ENCODE results near the gene GAPDH.
"Not testable (repeated sequence)": the region's sequence is repeated elsewhere in the genome, so short reads cannot be mapped to it uniquely, and the experiment has no call there.

The GAPDH gene

DNA sequence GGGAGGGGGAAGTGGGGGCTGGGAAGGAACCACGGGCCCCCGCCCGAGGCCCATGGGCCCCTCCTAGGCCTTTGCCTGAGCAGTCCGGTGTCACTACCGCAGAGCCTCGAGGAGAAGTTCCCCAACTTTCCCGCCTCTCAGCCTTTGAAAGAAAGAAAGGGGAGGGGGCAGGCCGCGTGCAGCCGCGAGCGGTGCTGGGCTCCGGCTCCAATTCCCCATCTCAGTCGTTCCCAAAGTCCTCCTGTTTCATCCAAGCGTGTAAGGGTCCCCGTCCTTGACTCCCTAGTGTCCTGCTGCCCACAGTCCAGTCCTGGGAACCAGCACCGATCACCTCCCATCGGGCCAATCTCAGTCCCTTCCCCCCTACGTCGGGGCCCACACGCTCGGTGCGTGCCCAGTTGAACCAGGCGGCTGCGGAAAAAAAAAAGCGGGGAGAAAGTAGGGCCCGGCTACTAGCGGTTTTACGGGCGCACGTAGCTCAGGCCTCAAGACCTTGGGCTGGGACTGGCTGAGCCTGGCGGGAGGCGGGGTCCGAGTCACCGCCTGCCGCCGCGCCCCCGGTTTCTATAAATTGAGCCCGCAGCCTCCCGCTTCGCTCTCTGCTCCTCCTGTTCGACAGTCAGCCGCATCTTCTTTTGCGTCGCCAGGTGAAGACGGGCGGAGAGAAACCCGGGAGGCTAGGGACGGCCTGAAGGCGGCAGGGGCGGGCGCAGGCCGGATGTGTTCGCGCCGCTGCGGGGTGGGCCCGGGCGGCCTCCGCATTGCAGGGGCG lies at the start of gene GAPDH:
Gene GAPDH, plus strand, starts transcription at position 595 of the 772 bp plus-strand sequence. CDS start 316 bp downstream, outside the sequence.
- Histone ChIP-seq H3K9ac (ENCODE audit: low read length) (peak within 1 kb of the TSS; percentile 98), H3K36me3 (ENCODE audit: control insufficient read depth, insufficient read depth, low read length) (peaks cover 76% of the 10 kb centered on the region), H3K27ac (ENCODE audit: low read depth, low read length) (peak within 1 kb of the TSS; percentile 94), H3K27me3 (ENCODE audit: control insufficient read depth, insufficient read depth, low read length) (no peaks in the 10 kb centered on the region), H3K4me3 (ENCODE audit: low read depth, low read length) (peak within 1 kb of the TSS; percentile 98), H3K4me1 (ENCODE audit: control insufficient read depth, insufficient read depth, low read length) (peaks cover 20% of the 10 kb centered on the region), H3K9me3 (ENCODE audit: control insufficient read depth, insufficient read depth, low read depth, low read length) (no peaks in the 10 kb centered on the region)

DNA sequence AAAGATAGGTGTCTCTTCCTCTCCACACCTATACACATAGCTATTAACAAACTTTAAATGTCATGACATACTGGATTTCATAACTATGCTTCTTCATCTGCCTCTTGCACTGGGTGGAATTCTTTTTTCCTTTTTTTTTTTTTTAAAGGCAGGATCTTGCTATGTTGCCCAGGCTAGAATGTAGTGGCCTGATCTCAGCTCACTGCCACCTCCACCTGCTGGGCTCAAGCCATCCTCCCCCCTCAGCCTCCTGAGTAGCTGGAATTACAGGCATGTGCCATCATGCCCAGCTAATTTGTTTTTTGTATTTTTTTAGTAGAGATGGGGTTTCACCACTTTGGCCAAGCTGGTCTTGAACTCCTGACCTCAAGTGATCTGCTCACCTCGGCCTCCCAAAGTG lies 46.1 kb upstream of the GAPDH start:
- Histone ChIP-seq H3K36me3 (ENCODE audit: control insufficient read depth, insufficient read depth, low read length) (peaks cover 9% of the 10 kb centered on the region), H3K4me1 (ENCODE audit: control insufficient read depth, insufficient read depth, low read length) (peaks cover 3% of the 10 kb centered on the region; the same call in 1 of the 2 replicates), H3K4me3 (ENCODE audit: low read depth, low read length) (no peak overlapping the region), H3K27me3 (ENCODE audit: control insufficient read depth, insufficient read depth, low read length) (no peaks in the 10 kb centered on the region), H3K9ac (ENCODE audit: low read length) (no peak overlapping the region), H3K27ac (ENCODE audit: low read depth, low read length) (no peak overlapping the region), H3K9me3 (ENCODE audit: control insufficient read depth, insufficient read depth, low read depth, low read length) (no peaks in the 10 kb centered on the region)

DNA sequence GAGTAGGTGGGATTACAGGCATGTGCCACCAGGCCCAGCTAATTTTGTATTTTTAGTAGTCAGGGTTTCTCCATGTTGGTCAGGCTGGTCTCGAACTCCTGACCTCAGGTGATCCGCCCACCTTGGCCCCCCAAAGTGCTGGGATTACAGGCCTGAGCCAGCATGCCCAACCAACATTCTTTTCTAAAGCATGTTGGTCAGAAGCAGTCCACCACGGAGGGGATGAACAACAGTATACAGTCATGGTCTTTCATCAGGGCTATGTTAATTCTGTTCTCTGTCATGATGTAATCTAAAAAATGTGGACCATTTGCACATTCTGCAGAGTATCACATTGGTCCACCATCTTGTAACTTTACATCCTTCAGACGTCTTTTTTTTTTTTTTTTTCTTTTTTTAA lies 44.9 kb upstream of the GAPDH start:
- H3K27ac ChIP-seq (ENCODE audit: low read depth, low read length), result no peak overlapping the region
- H3K4me3 ChIP-seq (ENCODE audit: low read depth, low read length), result no peak overlapping the region
- H3K36me3 ChIP-seq (ENCODE audit: control insufficient read depth, insufficient read depth, low read length), result peaks cover 9% of the 10 kb centered on the region
- no peaks in the 10 kb centered on the region for H3K9me3 ChIP-seq (ENCODE audit: control insufficient read depth, insufficient read depth, low read depth, low read length)
- peaks cover 3% of the 10 kb centered on the region; the same call in 1 of the 2 replicates for H3K4me1 ChIP-seq (ENCODE audit: control insufficient read depth, insufficient read depth, low read length)
- no peaks in the 10 kb centered on the region for H3K27me3 ChIP-seq (ENCODE audit: control insufficient read depth, insufficient read depth, low read length)
- no peak overlapping the region for H3K9ac ChIP-seq (ENCODE audit: low read length)

DNA sequence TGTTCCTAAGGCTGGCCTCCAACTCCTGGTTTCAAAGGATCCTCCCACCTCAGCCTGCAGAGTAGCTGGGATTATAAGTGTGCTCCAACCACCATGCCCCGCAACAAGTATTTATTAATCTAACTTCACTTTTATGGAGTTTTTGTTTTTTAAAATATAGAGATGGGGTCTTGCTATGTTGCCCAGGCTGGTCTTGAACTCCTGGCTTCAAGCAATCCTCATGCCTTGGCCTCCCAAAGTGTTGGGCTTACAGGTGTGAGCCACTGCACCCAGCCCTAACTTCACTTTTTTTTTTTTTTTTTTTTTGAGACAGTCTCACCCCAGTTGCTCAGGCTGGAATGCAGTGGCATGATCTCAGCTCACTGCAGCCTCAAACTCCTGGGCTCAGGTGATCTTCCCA lies 43.6 kb upstream of the GAPDH start:
- not testable (repeated sequence) for H3K4me1 ChIP-seq (ENCODE audit: control insufficient read depth, insufficient read depth, low read length); H3K27me3 ChIP-seq (ENCODE audit: control insufficient read depth, insufficient read depth, low read length); H3K4me3 ChIP-seq (ENCODE audit: low read depth, low read length); H3K9ac ChIP-seq (ENCODE audit: low read length); H3K27ac ChIP-seq (ENCODE audit: low read depth, low read length); H3K9me3 ChIP-seq (ENCODE audit: control insufficient read depth, insufficient read depth, low read depth, low read length)
- peaks cover 18% of the 10 kb centered on the region for H3K36me3 ChIP-seq (ENCODE audit: control insufficient read depth, insufficient read depth, low read length)

DNA sequence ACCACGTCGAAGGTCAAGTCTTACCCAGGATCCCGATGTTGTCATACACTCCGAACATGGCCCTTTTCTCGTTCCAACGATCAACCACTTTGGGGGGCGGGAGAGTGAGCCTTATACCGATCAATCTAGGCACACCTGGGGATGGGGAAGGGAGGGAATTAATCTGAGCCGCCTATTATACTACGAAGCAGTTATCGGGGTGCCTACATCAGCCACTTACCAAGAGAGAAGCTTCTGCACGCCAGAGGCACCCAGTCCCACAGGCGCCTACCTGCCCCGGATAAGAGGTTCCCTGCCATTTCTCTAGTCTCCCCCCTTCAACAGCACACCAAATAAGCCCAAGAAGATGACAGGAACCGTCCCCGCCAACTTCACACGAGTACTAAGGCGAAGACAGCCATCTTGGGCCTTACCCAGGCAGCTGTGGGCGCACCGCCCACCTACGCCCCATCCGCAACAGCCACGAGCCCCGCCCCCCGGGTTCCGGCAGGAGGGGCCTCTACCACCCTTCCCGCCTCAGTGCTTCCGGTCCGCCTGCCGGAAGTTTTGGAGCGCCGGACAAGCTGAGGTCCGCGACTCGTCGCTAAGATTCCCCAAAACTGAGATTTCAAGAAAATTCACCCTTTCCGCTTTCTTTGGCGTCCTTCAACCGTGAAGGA lies 41.4 kb upstream of the GAPDH start, which contains the start of gene MRPL51:
Gene MRPL51, minus strand, starts transcription at position 425 of the 659 bp plus-strand sequence. Its CDS starts 126 bp downstream, at position 299.
- H3K4me1 ChIP-seq (ENCODE audit: control insufficient read depth, insufficient read depth, low read length), result peaks cover 10% of the 10 kb centered on the region
- peak within 1 kb of the TSS; percentile 72; the same call in 1 of the 2 replicates for H3K27ac ChIP-seq (ENCODE audit: low read depth, low read length)
- H3K27me3 ChIP-seq (ENCODE audit: control insufficient read depth, insufficient read depth, low read length), result no peaks in the 10 kb centered on the region
- H3K9me3 ChIP-seq (ENCODE audit: control insufficient read depth, insufficient read depth, low read depth, low read length), result no peaks in the 10 kb centered on the region
- peaks cover 36% of the 10 kb centered on the region for H3K36me3 ChIP-seq (ENCODE audit: control insufficient read depth, insufficient read depth, low read length)
- H3K9ac ChIP-seq (ENCODE audit: low read length), result peak within 1 kb of the TSS; percentile 89
- peak within 1 kb of the TSS; percentile 88 for H3K4me3 ChIP-seq (ENCODE audit: low read depth, low read length)

DNA sequence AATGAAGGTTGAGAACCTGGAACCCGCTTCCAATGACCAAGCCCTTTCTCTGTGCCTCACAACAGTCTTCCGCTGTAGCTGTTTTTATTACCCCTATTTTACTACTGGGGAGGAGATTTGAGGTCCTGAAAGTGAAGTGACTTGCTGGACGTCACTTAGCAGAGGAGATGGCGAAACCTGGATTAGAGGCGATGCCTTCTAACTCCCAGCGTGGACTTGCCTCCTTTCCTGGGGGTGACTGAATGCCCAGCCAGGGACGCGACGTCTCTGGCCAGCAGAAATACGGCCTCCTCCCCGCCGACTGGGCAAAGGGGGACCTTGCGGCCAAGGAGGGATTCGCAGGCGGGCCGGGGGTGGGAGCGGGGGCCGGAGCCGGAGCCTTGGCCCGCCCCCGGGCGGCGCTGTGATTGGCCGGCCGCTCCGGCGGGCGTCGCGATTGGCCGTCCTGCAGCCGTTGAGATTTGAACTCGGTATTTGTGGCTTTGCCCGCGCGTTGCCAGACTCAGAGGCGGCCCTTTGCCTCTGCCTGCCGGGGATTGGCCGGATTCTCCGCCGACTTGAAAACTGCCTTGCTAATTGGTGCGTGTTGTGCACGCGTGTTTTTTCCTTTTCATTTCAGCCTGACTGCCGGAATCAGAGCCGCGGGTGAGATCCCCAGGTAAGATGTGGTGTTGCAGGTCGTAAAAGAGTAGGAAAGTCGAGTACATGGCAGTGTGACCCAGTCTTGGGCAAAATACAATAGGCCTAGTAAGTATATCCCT lies 40.6 kb upstream of the GAPDH start, which contains the start of gene NCAPD2:
Gene NCAPD2, plus strand, starts transcription at position 606 of the 761 bp plus-strand sequence. CDS start 997 bp downstream, outside the sequence.
- H3K4me1 ChIP-seq (ENCODE audit: control insufficient read depth, insufficient read depth, low read length), result peaks cover 10% of the 10 kb centered on the region
- H3K4me3 ChIP-seq (ENCODE audit: low read depth, low read length), result peak within 1 kb of the TSS; percentile 88
- peak within 1 kb of the TSS; percentile 89 for H3K9ac ChIP-seq (ENCODE audit: low read length)
- no peaks in the 10 kb centered on the region for H3K9me3 ChIP-seq (ENCODE audit: control insufficient read depth, insufficient read depth, low read depth, low read length)
- peaks cover 43% of the 10 kb centered on the region for H3K36me3 ChIP-seq (ENCODE audit: control insufficient read depth, insufficient read depth, low read length)
- peak within 1 kb of the TSS; percentile 72; the same call in 1 of the 2 replicates for H3K27ac ChIP-seq (ENCODE audit: low read depth, low read length)
- H3K27me3 ChIP-seq (ENCODE audit: control insufficient read depth, insufficient read depth, low read length), result no peaks in the 10 kb centered on the region

DNA sequence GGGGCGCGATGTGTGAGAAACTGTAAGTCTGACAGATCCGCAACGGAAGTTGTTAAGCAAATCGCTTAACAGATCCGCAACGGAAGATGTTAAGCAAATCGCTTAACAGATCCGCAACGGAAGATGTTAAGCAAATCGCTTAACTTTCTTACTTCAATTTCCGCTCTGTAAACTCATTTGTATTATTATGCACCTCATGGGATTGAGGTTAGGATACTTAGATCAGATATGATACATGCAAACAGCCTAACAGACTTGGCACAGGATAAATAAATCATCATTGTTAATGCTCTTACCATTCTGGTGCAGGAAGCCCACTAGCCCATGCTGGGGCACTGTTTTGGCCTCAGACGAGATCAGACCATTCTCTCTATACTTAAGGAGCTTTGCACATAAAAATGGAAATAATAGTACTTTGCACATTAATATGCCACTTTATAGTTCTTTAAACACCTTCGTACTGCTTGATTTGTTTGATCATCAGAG lies 40.0 kb upstream of the GAPDH start:
- H3K36me3 ChIP-seq (ENCODE audit: control insufficient read depth, insufficient read depth, low read length), result peaks cover 49% of the 10 kb centered on the region
- peak overlapping the region; percentile 89 for H3K9ac ChIP-seq (ENCODE audit: low read length)

DNA sequence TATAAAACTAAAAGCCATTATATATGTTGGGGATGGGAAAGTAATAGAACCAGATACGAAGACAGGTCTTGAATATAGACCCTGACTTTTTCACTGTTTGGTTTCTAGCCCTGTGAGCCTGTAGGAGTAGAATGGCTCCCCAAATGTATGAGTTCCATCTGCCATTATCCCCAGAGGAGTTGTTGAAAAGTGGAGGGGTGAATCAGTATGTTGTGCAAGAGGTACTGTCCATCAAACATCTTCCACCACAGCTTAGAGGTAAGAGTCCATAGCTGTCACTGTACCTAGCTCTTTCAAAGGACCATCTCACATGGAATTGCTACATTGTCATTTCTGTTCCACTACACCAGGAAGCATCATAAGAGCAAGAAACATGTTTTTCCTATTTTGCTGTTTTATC lies 39.3 kb upstream of the GAPDH start:
- Histone ChIP-seq H3K9me3 (ENCODE audit: control insufficient read depth, insufficient read depth, low read depth, low read length) (no peaks in the 10 kb centered on the region), H3K4me3 (ENCODE audit: low read depth, low read length) (peak overlapping the region; percentile 88), H3K27ac (ENCODE audit: low read depth, low read length) (no peak overlapping the region; the same call in 1 of the 2 replicates), H3K36me3 (ENCODE audit: control insufficient read depth, insufficient read depth, low read length) (peaks cover 56% of the 10 kb centered on the region), H3K9ac (ENCODE audit: low read length) (peak overlapping the region; percentile 89), H3K4me1 (ENCODE audit: control insufficient read depth, insufficient read depth, low read length) (peaks cover 10% of the 10 kb centered on the region), H3K27me3 (ENCODE audit: control insufficient read depth, insufficient read depth, low read length) (no peaks in the 10 kb centered on the region)

More for the DNA sequence above, 40.0 kb upstream of the GAPDH start:
- Histone ChIP-seq H3K4me3 (ENCODE audit: low read depth, low read length) (peak overlapping the region; percentile 88), H3K27me3 (ENCODE audit: control insufficient read depth, insufficient read depth, low read length) (no peaks in the 10 kb centered on the region), H3K27ac (ENCODE audit: low read depth, low read length) (peak overlapping the region; percentile 28; the same call in 1 of the 2 replicates), H3K9me3 (ENCODE audit: control insufficient read depth, insufficient read depth, low read depth, low read length) (no peaks in the 10 kb centered on the region), H3K4me1 (ENCODE audit: control insufficient read depth, insufficient read depth, low read length) (peaks cover 10% of the 10 kb centered on the region)

DNA sequence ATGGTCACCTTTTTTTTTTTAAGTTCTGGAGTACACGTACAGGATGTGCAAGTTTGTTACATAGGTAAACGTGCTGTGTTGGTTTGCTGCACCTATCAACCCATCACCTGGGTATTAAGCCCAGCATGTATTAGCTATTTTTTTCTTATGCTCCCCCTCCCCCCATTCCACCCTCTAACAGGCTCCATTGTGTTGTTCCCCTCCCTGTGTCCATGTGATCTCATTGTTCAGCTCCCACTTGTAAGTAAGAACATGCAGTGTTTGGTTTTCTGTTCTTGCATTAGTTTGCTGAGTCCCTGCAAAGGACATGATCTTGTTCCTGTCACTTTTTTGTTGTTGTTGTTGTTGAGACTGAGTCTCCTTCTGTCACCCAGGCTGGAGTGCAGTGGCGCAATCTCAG lies 37.0 kb upstream of the GAPDH start:
- H3K9me3 ChIP-seq (ENCODE audit: control insufficient read depth, insufficient read depth, low read depth, low read length); H3K4me1 ChIP-seq (ENCODE audit: control insufficient read depth, insufficient read depth, low read length); H3K27ac ChIP-seq (ENCODE audit: low read depth, low read length); H3K9ac ChIP-seq (ENCODE audit: low read length); H3K27me3 ChIP-seq (ENCODE audit: control insufficient read depth, insufficient read depth, low read length); H3K4me3 ChIP-seq (ENCODE audit: low read depth, low read length): not testable (repeated sequence)
- peaks cover 66% of the 10 kb centered on the region for H3K36me3 ChIP-seq (ENCODE audit: control insufficient read depth, insufficient read depth, low read length)

DNA sequence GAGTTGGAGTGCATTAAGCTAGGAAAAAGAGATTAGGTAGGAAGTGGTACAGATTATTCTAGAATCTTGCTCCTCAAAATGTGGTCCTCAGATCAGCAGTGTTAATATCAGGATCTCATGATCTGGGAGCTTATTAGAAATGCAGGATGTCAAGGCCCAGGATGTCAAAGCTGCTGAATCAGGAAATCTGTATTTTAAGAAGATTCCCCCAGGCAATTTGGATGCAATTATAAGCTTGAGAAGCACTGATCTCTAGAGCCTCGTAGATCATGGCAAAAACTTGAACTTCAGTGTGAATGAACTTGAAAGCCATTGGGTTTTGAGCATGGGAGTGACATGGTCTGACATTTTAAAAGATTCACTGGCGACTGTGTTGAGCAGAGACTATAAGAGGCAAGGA lies 33.9 kb upstream of the GAPDH start:
- no peak overlapping the region for H3K9ac ChIP-seq (ENCODE audit: low read length)
- peaks cover 76% of the 10 kb centered on the region for H3K36me3 ChIP-seq (ENCODE audit: control insufficient read depth, insufficient read depth, low read length)
- no peak overlapping the region for H3K27ac ChIP-seq (ENCODE audit: low read depth, low read length)
- no peak overlapping the region for H3K4me3 ChIP-seq (ENCODE audit: low read depth, low read length)
- no peaks in the 10 kb centered on the region for H3K4me1 ChIP-seq (ENCODE audit: control insufficient read depth, insufficient read depth, low read length)
- no peaks in the 10 kb centered on the region for H3K9me3 ChIP-seq (ENCODE audit: control insufficient read depth, insufficient read depth, low read depth, low read length)
- H3K27me3 ChIP-seq (ENCODE audit: control insufficient read depth, insufficient read depth, low read length), result no peaks in the 10 kb centered on the region
